SK-N-SH (cell line): ENCODE data around the gene PLLP.

ENCODE experiments used
- CTCF ChIP-seq: fragments of 200-600 bp; sonication (generic); IDR thresholded peaks from 2 replicates; pipeline ENCODE4 v1.6.1; 2017; ENCODE audit warnings: antibody characterized with exemption, mild to moderate bottlenecking, moderate library complexity
- ELF1 ChIP-seq: IDR thresholded peaks from 2 replicates; pipeline ENCODE4 v1.4.0; 2012
- EP300 ChIP-seq, 2 experiments: IDR thresholded peaks; 2 replicates each; pipeline versions ENCODE4 v1.4.0 to v1.6.1; 2012; ENCODE audit warnings: borderline replicate concordance in 1 of 2, low read depth in 1 of 2, low read length in 1 of 2
- JUND ChIP-seq: IDR thresholded peaks from 2 replicates; pipeline ENCODE4 v1.4.0; 2012
- MAX ChIP-seq: IDR thresholded peaks from 2 replicates; pipeline ENCODE4 v1.4.0; 2012; ENCODE audit warnings: low read depth
- SMC3 ChIP-seq: IDR thresholded peaks from 2 replicates; pipeline ENCODE4 v1.6.1; 2012; ENCODE audit warnings: low read depth, low read length, improper control_type of control experiment
- TAF1 ChIP-seq: IDR thresholded peaks from 2 replicates; pipeline ENCODE4 v1.6.1; 2012; ENCODE audit warnings: low read depth, mild to moderate bottlenecking, low read length, moderate library complexity, borderline replicate concordance
- USF1 ChIP-seq: IDR thresholded peaks from 2 replicates; pipeline ENCODE4 v1.4.0; 2012; ENCODE audit warnings: low read depth, borderline replicate concordance

GRCh38 chr16:57231821-57232350 is 52.6 kb downstream of the PLLP start:
- no peak for TF ChIP-seq JUND
- no peak for TF ChIP-seq CTCF
- no peak for TF ChIP-seq TAF1
- TF ChIP-seq ELF1, result no peak
- TF ChIP-seq SMC3, result no peak
- no peak for TF ChIP-seq USF1
- TF ChIP-seq EP300 (IDR thresholded peaks at IDR 0.05; ENCODE audit: borderline replicate concordance in 1 of 2, low read depth in 1 of 2, low read length in 1 of 2), result no peak
- no peak for TF ChIP-seq MAX
